Choroid plexus epithelial cell (primary cell): Measurements from ENCODE around the gene COL19A1.

Source experiments
- DNase-seq: peaks from one replicate; pipeline ENCODE4 v3.0.0-alpha.2; 2010; ENCODE audit warnings: low read depth
- H3K4me3 ChIP-seq: 2 replicates; pipeline ENCODE4 v1.5.1; 2011; ENCODE audit warnings: low read depth, mild to moderate bottlenecking, control low read depth, low read length, moderate library complexity
- CTCF ChIP-seq: conservative IDR thresholded peaks from 2 replicates; pipeline ENCODE4 v1.5.1; 2011; ENCODE audit warnings: low read depth, mild to moderate bottlenecking, control low read depth, inconsistent platforms, low read length, moderate library complexity

COL19A1 gene

GRCh38 chr6:70163795-70164194, 297.4 kb downstream of the COL19A1 start:
- DNase-seq: no peak
- H3K4me3 ChIP-seq: no peak overlapping the region
- TF ChIP-seq CTCF: no peak

GRCh38 chr6:70164556-70164955, 298.2 kb downstream of the COL19A1 start:
- no peak for DNase-seq
- no peak overlapping the region for H3K4me3 ChIP-seq
- TF ChIP-seq CTCF: no peak

- H3K4me3 ChIP-seq: no peak overlapping the region
- peak; percentile 62 for DNase-seq
- peak; percentile 88 for TF ChIP-seq CTCF
Measured at GRCh38 chr6:70166088-70166958, 300.0 kb downstream of the COL19A1 start.

GRCh38 chr6:70168681-70169377, 302.5 kb downstream of the COL19A1 start:
- no peak for TF ChIP-seq CTCF
- DNase-seq: no peak
- H3K4me3 ChIP-seq: no peak overlapping the region

- no peak for TF ChIP-seq CTCF
- no peak overlapping the region for H3K4me3 ChIP-seq
- DNase-seq: peak; percentile 8
Measured at GRCh38 chr6:70171236-70171635, 304.9 kb downstream of the COL19A1 start.

GRCh38 chr6:70172252-70172651, 305.9 kb downstream of the COL19A1 start:
- H3K4me3 ChIP-seq: no peak overlapping the region
- no peak for DNase-seq
- TF ChIP-seq CTCF: no peak
